GM21367 (cell line): ENCODE results near the gene LRPPRC.
"Not testable (repeated sequence)": the region's sequence is repeated elsewhere in the genome, so short reads cannot be mapped to it uniquely, and the experiment has no call there.

ENCODE experiments used
- ATAC-seq: cut with Tn5 transposase; IDR thresholded peaks from one replicate; pipeline ENCODE4 v1.9.1; 2021; ENCODE audit not compliant: unreplicated experiment

The LRPPRC gene

GRCh38 chr2:43911136-43911790, 84.5 kb downstream of the LRPPRC start:
- not testable (repeated sequence) for ATAC-seq

GRCh38 chr2:43906448-43907109, 89.2 kb downstream of the LRPPRC start:
- ATAC-seq, result no peak

GRCh38 chr2:43905871-43906270, 89.9 kb downstream of the LRPPRC start:
- ATAC-seq, result no peak

- ATAC-seq, result no peak
Measured at GRCh38 chr2:43905371-43905803, 90.4 kb downstream of the LRPPRC start.

GRCh38 chr2:43899589-43899988, 96.2 kb downstream of the LRPPRC start:
- no peak for ATAC-seq

- no peak for ATAC-seq
Measured at GRCh38 chr2:43898838-43899346, 96.9 kb downstream of the LRPPRC start.

GRCh38 chr2:43898134-43898837, 97.5 kb downstream of the LRPPRC start:
- no peak for ATAC-seq

GRCh38 chr2:43897492-43897891, 98.3 kb downstream of the LRPPRC start:
- no peak for ATAC-seq

GRCh38 chr2:43896906-43897305, 98.9 kb downstream of the LRPPRC start:
- ATAC-seq, result no peak

GRCh38 chr2:43894743-43895142, 101.0 kb downstream of the LRPPRC start:
- ATAC-seq, result no peak

GRCh38 chr2:43890855-43891254, 104.9 kb downstream of the LRPPRC start:
- ATAC-seq, result no peak

- ATAC-seq, result no peak
Measured at GRCh38 chr2:43889416-43889815, 106.4 kb downstream of the LRPPRC start.

GRCh38 chr2:43887176-43887575, 108.6 kb downstream of the LRPPRC start:
- ATAC-seq, result no peak

GRCh38 chr2:43885132-43885632, 110.6 kb downstream of the LRPPRC start:
- ATAC-seq, result no peak

- ATAC-seq, result no peak
Measured at GRCh38 chr2:43884689-43885088, 111.1 kb downstream of the LRPPRC start.

- ATAC-seq, result no peak
Measured at GRCh38 chr2:43882312-43882711, 113.5 kb downstream of the LRPPRC start.

GRCh38 chr2:43880952-43881351, 114.8 kb downstream of the LRPPRC start:
- ATAC-seq, result no peak

GRCh38 chr2:43880471-43880870, 115.3 kb downstream of the LRPPRC start:
- ATAC-seq, result no peak

GRCh38 chr2:43879261-43879660, 116.5 kb downstream of the LRPPRC start:
- ATAC-seq, result no peak

GRCh38 chr2:43877782-43878464, 117.9 kb downstream of the LRPPRC start:
- peak; percentile 62 for ATAC-seq
